Measurements from ENCODE around the gene TP73. TPM values are rescaled to one million over a fixed set of nuclear protein-coding genes. Genes with fewer than 3 reads are reported as not detected.

Gene TP73
- total RNA-seq, 3 donors from 2014 or later (not counting 1 experiment from before 2014, with no cell fraction given) = 0.28 to 0.50 (median 0.39) TPM

- Histone ChIP-seq H3K27ac (ENCODE audit: low read length) (no peak overlapping the region), H3K36me3 (ENCODE audit: control insufficient read depth, insufficient read depth, low read length) (no peaks in the 10 kb centered on the region), H3K9me3 (ENCODE audit: control insufficient read depth, insufficient read depth, low read length) (no peaks in the 10 kb centered on the region), H3K4me3 (ENCODE audit: low read length) (no peak overlapping the region), H3K4me1 (ENCODE audit: control insufficient read depth, insufficient read depth, low read length) (peaks cover 26% of the 10 kb centered on the region), H3K27me3 (ENCODE audit: control insufficient read depth, insufficient read depth, low read length) (no peaks in the 10 kb centered on the region)
- no peak for ATAC-seq
- no peaks in the 10 kb centered on the region for H3K36me3 Mint-ChIP-seq
- WGBS (ENCODE audit: insufficient coverage) = 87% methylated on average over 14 of the region's 14 CpGs
- no peak for DNase-seq
- intact Hi-C loops (cut with micrococcal nuclease) = no loop called here
- H3K27ac Mint-ChIP-seq = no peak overlapping the region
- H3K4me1 Mint-ChIP-seq = peaks cover 0 to 4% of the 10 kb centered on the region in 2 donors
- TF ChIP-seq CTCF (IDR thresholded peaks at IDR 0.05) = no peak
- H3K9me3 Mint-ChIP-seq = no peaks in the 10 kb centered on the region
- H3K27me3 Mint-ChIP-seq (ENCODE audit: low read depth in 2 of 2) = peaks cover 7 to 10% of the 10 kb centered on the region in 2 donors
- no peak overlapping the region for H3K4me3 Mint-ChIP-seq
Measured at GRCh38 chr1:3669421-3669821, 17.1 kb downstream of the TP73 start.

- no peak overlapping the region for H3K27ac ChIP-seq (ENCODE audit: low read length)
- H3K4me1 Mint-ChIP-seq = peaks cover 0 to 4% of the 10 kb centered on the region in 2 donors
- H3K36me3 Mint-ChIP-seq = no peaks in the 10 kb centered on the region
- H3K27me3 ChIP-seq (ENCODE audit: control insufficient read depth, insufficient read depth, low read length) = no peaks in the 10 kb centered on the region
- no peaks in the 10 kb centered on the region for H3K9me3 ChIP-seq (ENCODE audit: control insufficient read depth, insufficient read depth, low read length)
- ATAC-seq = no peak
- no peak for DNase-seq
- H3K36me3 ChIP-seq (ENCODE audit: control insufficient read depth, insufficient read depth, low read length) = no peaks in the 10 kb centered on the region
- H3K4me3 ChIP-seq (ENCODE audit: low read length) = no peak overlapping the region
- no peak overlapping the region for H3K4me3 Mint-ChIP-seq
- H3K4me1 ChIP-seq (ENCODE audit: control insufficient read depth, insufficient read depth, low read length) = peaks cover 23% of the 10 kb centered on the region
- no peaks in the 10 kb centered on the region for H3K9me3 Mint-ChIP-seq
- H3K27ac Mint-ChIP-seq = no peak overlapping the region
- intact Hi-C loops (cut with micrococcal nuclease) = no loop called here
- no peak for TF ChIP-seq CTCF (IDR thresholded peaks at IDR 0.05)
- WGBS (ENCODE audit: insufficient coverage) = 96% methylated on average over 9 of the region's 9 CpGs
- H3K27me3 Mint-ChIP-seq (ENCODE audit: low read depth in 2 of 2) = peaks cover 7 to 10% of the 10 kb centered on the region in 2 donors
Measured at GRCh38 chr1:3669971-3670431, 17.7 kb downstream of the TP73 start.

GRCh38 chr1:3670823-3671265, 18.5 kb downstream of the TP73 start:
- intact Hi-C loops (cut with micrococcal nuclease) = no loop called here
- Histone ChIP-seq H3K4me1 (ENCODE audit: control insufficient read depth, insufficient read depth, low read length) (peaks cover 23% of the 10 kb centered on the region), H3K36me3 (ENCODE audit: control insufficient read depth, insufficient read depth, low read length) (no peaks in the 10 kb centered on the region), H3K9me3 (ENCODE audit: control insufficient read depth, insufficient read depth, low read length) (no peaks in the 10 kb centered on the region), H3K4me3 (ENCODE audit: low read length) (no peak overlapping the region), H3K27me3 (ENCODE audit: control insufficient read depth, insufficient read depth, low read length) (no peaks in the 10 kb centered on the region), H3K27ac (ENCODE audit: low read length) (no peak overlapping the region)
- 93% methylated on average over 15 of the region's 15 CpGs for WGBS (ENCODE audit: insufficient coverage)
- Mint-ChIP-seq H3K4me1 (peaks cover 0 to 4% of the 10 kb centered on the region in 2 donors), H3K27me3 (ENCODE audit: low read depth in 2 of 2) (peaks cover 7 to 10% of the 10 kb centered on the region in 2 donors), H3K27ac (no peak overlapping the region), H3K4me3 (no peak overlapping the region), H3K36me3 (no peaks in the 10 kb centered on the region), H3K9me3 (no peaks in the 10 kb centered on the region)
- DNase-seq (no peak), ATAC-seq (no peak)
- TF ChIP-seq CTCF (IDR thresholded peaks at IDR 0.05) = no peak

Data from natural killer cell (primary cell).